GM21717 (cell line): ENCODE measurements around the gene CFAP53.
A peak's percentile ranks its signal among the peaks of the same experiment; 100 is the strongest.
"Not testable (repeated sequence)": the region's sequence is repeated elsewhere in the genome, so short reads cannot be mapped to it uniquely, and the experiment has no call there.

Experiments
- ATAC-seq: cut with Tn5 transposase; IDR thresholded peaks from one replicate; pipeline ENCODE4 v1.9.1; 2021; ENCODE audit warnings: mild to moderate bottlenecking, moderate library complexity; ENCODE audit not compliant: unreplicated experiment

CFAP53 gene

DNA sequence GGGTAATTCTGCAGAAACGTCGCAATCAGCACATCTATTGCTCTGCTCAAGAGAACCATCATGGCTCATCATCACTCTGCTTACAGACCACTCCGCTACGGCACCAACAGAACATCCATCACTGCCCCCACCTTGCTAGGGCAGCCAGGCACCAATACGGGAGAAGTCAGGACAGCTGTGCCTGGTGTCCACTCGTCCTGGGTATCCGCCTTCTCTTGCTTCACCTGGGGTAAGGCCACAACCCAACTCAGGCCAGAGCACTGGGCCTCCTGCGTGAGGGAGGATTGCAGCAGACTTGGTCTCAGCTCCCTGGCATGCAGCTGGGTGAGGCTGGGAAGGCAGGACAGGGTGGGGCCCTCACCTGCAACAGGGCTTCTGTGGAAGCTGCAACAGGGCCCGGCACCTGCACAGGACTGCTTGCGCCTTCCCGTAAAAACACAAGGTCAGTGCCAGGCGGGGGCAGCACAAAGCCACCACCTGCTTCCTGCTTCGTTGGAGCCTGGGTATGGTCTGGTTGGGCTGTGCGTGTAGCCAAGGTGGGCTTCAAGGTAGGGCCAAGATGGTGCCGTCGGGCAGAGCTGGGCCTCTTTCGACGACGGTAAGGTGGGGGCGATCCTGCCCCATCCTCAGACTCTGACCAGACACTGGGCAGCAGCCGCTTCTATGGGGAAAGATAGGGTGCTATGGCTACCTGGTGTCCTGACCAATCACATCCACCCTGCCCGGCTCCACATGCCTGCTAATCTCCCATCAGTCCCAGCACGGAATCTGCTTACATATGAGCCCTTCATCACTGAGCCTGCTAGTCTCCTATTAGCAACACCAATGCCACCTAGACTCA, 7.1 kb upstream of the CFAP53 start:
- ATAC-seq, result no peak

DNA sequence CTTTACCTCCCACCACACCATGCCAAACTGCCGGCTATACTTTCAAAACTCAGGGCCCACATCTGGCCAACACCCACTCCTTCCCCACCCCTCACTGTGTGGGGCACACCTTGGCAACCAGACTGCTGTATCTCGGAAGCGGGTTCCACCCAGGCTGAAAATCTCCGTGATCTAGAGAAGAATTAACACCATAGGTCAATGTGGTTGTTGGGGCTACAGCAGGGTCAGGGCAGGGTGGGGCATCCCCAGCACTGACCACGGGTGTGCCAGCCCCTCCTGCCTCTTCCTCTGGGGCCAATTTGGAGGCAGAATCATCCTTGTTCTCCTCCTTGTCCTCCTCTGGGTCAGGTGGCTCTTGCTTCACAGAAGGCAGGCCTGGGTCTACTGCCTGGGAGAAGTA, 6.3 kb upstream of the CFAP53 start:
- ATAC-seq, result no peak

DNA sequence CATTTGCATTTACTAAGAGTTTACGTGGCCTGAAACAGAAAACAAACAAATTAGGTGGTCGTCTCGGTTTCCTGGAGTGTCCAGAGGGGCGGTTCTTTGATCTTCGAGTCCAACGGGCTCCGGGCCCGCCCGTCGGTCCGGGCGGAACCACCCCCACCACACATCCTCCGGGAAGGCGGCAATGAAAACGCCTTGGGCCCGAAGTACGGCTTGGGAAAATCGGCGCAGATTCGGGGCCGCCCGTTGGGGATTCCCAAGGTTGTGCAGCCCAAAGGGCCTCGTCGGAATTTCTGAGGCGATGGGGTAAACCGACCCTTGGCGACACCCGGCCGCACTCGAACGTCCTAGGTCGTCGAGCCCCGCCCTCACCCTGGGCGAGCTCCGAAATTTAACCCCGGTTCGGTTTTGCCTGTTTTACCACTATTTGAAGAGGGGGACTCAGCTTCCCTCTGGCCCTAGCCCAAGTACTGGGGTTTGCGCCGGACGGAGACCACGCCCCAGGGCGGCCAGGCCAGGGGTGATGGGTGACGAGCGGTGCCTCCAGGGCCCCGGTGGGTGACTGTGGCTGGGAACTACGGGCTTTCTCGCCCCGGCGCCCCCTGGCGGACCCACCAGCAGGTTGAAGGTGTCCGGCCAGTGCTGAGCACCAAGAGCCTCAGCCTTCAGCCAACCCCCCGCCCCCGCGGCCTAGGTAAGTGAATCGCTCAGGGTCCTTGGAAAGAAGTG, 1.9 kb upstream of the CFAP53 start:
- peak; percentile 64 for ATAC-seq

DNA sequence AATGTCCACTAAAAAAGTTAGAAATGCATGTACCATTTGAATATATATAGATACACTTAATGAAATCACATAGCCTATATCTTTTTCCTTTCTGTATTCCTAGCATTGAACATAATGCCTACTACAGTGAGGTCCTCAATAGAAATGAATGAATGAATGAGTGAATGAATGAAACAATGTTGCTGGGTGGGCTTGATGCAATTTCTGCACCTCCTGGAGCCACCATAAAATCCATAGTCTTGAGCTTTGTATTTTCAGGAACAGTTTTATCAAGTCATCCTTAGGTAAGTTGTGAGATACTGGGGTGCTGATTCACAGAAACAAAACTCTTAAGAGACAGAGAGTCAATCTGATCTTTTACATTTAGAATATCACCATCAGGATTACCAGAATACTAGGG, 3.3 kb downstream of the CFAP53 start:
- ATAC-seq, result no peak

DNA sequence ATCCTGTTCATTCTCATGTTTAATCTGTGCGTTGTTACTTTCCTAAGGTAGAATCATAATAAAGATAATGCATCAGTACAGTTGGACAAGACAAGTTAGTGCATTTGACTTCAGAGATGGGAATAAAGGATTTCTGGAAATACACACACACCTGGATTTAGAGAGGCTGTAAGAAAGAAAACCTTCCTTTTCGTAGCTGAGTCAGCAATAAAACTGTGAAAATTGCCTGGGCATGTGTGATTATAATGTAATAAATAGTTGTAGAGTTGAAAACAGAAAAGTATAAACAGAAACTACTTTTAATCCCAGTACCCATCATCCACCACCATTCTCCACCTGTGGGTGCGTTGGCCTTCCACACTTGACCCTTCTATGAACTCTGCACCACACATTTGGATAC, 15.4 kb downstream of the CFAP53 start:
- ATAC-seq, result no peak

DNA sequence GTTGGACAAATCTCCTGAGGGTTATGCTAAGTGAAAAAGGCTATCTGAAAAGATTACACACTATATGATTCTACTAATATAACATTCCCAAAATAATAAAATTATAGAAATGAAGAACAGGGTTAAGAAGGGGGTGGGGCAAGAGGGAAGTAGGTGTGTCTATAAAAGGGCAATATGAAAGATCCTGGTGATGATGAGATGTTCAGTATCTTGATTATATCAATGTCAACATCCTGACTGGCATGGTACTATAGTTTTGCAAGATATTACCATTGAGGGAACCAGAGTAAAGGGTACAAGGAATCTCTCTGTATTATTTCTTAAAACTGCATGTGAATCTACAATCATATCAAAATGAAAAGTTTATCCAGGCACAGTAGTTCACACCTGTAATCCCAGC, 16.7 kb downstream of the CFAP53 start:
- ATAC-seq, result no peak

DNA sequence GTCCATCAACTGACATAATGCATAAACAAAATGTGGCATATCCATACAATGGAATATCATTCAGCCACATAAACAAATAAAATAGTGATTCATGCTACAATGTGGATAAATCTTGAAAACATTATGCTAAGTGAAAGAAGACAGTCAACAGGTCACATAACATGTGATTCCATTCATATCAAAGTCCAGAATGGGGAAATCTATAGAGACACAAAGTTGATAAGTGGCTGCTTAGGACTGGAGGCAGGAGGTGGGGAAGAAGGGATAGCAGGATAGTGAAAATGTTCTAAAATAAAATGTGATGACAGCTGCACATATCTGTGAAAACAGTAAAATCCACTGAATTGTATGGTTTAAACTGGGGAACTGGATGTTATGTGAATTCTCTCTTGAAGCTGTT, 18.7 kb downstream of the CFAP53 start:
- ATAC-seq, result no peak

DNA sequence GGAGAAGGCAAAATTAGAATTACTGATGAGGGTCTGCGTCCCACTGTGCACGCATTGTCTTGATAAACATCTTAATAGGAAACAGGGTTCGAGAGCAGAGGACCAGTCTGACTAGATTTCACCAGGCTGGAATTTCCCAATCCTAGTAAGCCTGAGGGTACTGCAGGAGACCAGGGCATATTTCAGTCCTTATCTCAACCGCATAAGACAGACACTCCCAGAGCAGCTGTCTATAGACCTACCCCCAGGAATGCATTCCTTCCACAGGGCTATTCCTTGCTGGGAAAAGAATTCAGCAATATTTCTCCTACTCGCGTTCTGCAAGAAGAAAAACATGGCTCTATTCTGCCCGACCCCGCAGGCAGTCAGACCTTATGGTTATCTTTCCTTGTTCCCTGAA, 24.5 kb downstream of the CFAP53 start:
- not testable (repeated sequence) for ATAC-seq

DNA sequence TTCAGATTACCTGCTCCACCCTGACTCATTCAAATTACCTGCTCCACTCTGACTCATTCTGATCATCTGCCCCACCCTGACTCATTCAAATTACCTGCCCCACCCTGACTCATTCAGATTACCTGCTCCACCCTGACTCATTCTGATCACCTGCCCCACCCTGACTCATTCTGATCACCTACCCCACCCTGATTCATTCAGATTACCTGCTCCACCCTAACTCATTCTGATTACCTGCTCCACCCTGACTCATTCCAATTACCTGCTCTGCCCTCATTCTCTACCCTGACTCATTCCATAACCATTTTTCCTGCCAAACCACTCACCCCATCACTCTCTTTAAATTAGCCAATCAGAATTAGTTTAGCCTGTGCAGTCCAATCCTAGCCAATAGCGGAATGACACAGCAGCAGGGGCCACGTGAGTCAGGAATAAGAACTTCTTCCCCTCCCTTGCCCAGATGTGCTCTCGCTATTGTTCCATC, 26.2 kb downstream of the CFAP53 start:
- ATAC-seq, result no peak

DNA sequence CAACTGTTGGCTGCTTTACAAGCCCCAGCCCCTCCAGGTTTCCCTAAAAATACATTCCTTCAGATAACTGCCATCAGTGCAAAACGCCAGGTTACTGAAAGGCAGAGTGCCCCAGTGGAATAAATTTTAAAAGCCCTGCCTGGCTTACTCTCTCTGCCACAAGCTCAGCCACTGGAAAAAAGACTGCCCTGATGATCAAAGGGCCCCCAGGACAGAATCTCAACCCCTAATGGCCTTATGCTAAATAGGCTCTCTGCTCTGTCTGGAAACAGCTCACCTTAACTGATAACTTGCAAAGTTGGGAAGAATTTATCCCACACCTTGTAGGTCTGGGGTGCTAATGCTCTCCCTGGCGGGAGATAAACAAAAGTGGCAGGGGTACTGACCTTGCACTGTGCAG, 33.9 kb downstream of the CFAP53 start:
- no peak for ATAC-seq

DNA sequence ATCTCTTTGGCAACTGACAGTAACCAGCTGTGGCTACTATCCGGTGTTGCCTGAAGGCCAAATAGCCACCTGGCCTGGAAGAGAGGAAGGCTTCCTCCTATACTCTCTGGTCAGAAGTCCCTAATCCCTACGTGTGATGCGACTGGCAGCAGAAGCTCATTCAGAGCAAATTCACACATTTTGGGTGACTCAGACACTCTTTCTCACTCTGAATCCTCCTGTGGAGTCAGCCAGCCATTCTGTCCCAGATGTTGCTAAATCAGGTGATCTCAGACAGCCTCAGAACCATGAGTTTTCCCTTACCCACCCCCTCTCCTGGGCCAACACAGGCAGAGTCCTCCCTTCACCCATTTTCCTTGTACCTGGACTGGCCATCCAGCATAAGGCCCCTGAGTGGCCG, 34.7 kb downstream of the CFAP53 start:
- ATAC-seq, result no peak

DNA sequence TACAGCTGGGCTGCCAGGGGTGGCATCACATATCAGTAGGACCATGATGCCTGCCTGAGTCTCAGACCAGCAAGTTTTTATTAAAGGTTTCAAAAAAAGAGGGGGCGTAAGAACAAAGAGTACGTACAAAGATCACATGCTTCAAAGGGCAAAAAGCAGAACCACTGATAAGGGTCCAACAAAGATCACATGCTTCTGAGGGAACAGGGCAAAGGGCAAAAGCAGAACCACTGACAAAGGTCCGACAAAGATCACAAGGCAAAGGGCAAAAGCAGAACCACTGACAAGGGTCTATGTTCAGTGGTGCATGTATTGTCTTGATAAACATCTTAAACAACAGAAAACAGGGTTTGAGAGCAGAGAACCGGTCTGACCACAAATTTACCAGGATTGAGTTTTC, 46.0 kb downstream of the CFAP53 start:
- ATAC-seq, result not testable (repeated sequence)

DNA sequence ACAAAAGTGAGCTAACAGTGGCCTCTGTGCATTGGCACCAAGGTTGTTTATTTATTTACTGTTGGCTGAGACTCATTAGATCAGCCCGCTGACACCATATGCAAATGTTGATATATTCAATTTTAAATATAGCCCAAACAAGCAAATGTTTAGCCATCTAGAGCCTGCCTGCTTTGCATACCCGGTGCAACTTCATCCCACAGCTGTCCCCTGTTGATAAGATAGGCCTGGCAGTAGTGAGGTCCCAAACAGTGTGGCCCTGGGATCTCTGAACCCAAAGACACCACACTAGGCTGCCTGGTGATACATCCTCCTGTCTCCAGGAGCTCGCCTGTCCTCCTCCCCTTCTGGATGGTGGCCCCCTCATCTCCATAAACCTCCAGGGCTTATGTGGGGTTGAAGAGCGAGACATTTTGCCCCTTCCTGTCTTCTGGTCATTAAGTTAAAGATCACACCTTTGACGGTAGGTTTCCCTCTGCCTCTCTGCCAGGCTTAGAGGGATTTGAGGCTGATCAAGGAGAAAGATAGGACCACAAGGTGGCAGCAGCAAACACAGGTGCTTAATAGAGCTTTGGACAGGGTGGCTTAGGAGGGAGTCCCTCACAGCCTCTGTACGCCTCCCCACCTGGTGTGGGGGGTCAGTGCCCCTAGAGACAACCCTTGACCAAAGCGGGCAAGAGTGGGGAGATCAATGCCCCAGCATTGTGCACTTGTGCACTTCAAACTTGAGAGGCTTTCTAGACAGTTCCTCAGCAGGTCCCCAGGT, 47.7 kb downstream of the CFAP53 start:
- peak; percentile 56 for ATAC-seq

DNA sequence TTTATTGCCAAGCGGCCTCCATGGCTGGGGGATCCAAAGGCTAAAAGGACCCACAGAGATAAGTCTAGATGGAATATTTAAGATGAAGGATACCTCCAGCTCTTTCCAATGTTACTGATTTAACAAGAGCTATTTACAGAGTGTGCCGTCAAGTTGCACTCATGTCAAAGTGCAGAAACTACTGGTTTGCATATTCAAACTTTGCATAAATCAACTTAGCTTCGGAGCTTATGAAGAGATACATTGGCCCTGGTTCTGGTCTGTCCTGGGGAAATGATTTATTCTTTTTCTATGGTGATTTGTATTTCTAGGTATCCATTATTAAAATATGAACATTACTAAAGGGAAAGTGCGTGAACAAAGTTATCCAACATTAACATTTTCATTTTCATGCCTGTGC, 57.0 kb downstream of the CFAP53 start:
- ATAC-seq, result no peak

DNA sequence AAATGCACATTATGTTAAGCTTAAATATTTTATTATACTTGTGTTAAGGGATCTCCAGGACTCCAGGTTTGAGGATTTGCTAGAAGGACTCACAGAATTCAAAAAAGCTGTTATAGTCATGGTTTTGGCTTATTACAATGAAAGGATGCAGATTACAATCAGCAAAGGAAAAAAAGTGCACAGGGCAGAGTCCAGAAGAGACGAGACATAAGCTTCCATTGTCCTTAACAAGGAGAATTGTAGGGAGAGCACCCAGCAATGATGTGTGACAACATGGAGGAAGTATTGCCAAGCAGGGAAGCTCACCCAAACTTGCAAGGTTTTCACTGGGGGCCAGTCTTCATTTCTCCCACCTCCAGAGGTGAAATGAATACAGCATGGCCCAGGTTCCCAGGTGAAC, 58.6 kb downstream of the CFAP53 start:
- no peak for ATAC-seq

DNA sequence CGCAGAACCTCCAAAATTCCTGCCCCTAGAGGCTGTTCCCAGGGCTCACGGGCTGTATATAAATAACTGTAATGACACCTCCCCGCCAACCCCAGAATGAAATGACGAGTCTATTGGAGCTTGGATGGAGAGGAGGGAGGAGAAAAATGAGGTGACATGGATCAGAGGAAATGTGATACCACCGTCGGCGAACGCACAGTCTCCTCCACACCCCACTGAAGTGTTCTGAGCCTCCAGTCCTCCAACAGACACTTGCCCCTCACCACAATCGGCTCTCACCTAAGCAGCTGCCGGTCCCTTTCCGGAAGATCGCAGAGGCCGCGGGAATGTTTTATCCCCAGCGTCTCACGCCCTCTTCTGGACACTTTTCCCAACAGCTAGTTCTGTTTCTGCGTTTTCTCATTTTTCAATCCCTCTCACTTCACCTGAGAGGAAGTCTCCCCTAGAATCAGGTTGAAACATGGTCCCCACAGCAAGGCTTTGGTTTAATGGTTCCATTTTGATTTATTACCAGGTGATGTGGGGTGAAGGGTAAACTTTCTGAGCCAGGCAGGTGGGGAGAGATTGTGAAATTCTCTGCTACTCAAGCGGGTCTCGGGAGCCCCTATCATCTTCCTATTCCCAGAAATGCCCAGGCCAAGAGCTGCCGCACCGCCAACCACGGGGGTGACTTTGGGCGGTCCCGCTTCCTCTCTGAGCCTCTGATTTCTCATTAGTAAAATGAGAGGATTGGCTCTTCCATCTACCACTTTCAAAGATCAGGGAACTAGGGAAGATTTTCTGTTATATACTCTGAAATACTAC, 62.3 kb downstream of the CFAP53 start:
- no peak for ATAC-seq

DNA sequence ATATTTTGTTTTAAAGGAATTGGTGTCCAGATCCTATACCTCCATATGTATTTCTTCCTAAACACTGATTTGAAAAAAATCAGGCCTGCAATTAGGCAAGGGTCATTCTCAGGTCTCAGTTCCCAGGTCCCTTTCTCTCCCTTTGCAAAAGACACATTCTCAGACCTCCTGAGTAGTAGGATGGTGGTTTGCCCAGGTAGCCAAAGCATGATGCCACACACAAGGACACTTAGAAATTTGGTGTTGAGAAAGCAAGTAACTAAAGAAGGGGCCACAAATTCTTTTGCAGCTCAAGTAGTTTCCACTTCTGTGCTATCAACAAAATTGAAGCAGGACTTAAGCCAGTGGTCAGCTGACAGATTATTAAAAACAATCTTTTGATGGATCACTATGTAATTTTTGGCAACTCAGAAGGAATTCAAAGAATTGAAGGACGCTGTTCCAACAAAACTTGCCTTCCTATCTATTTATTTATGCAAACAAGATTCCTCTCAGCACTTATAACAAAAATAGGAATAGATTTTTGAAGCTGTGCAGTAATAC, 64.7 kb downstream of the CFAP53 start:
- no peak for ATAC-seq

DNA sequence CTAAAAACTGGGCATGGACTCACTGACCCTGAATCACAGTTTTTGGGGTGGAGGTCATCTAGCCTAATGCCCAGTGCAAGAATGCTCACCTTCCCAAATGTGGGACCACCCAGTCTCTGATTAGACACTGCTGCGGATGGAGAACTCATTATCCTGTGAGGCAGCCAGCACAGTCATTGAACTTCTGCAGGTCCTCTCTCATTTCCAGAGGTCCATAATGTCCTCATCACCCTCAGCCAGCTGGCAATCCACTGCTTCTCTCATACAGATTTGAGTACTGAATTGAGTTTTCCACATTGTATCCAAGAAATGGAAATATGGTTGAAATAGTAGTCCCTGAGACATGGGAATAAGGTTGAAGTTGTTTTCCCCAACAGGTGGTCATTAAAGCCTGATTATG, 66.4 kb downstream of the CFAP53 start:
- ATAC-seq, result no peak

DNA sequence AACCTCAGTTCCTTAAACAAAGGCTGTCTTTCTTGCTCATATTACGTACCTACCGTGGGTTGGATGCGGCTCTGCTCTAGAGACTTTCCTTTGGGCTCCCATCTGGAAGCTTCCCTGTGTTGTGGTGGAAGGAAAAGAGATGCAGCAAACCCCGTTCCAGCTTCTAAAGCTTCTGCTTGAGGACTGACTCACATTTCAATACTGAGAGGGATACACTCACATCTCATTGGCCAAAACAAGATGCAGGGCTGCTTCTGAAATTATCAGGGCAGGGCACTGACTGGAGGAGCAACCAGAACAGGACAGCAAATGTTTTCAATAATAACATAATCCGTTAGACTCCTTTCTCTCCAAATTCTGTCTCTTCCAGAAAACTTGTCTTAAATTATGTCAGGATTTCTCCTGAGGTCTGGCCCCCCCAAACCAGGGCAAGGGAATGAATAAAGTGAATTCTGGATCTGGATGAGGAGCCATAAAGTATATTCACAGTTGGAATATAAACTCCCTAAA, 66.9 kb downstream of the CFAP53 start:
- no peak for ATAC-seq

DNA sequence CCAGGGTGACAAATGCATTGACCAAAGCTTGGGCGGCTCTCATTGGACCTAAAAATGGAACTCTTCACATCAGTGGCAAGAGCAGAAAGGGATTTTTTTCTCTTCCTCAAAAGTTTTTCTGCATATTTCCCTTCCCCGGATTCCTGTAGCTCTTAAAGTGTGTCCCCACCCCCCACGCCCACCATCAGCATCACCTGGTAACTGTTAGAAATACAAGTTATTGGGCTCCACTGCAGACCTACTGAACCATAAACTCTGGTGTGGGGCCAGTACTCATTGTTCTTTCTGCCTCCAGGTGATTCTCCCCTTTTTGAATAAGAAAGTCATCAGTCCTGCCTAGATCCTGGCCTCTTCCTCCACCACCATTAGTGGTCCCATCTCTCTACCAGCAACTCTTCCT, 70.0 kb downstream of the CFAP53 start:
- no peak for ATAC-seq
